GM23338 (cell line): Measurements from ENCODE around the gene DDX19B. TPM values are rescaled to one million over a fixed set of nuclear protein-coding genes. Genes with fewer than 3 reads are reported as not detected.
A peak's percentile ranks its signal among the peaks of the same experiment; 100 is the strongest.

ENCODE experiments used
- ATAC-seq: fragments of 200-7000 bp; cut with Tn5 transposase; 3 replicates; pipeline ENCODE4 v1.9.1; 2020
- DNase-seq: peaks from one replicate; pipeline ENCODE4 v3.0.0-alpha.2; 2015; ENCODE audit warnings: low spot score
- H2AFZ ChIP-seq: fragments of 200-600 bp; sonication (generic); 2 replicates; pipeline ENCODE4 v1.8.0; 2016; ENCODE audit warnings: antibody characterized with exemption, mild to moderate bottlenecking, moderate library complexity
- H3F3A ChIP-seq: fragments of 200-600 bp; sonication (generic); replicated peaks from 2 replicates; pipeline ENCODE4 v1.8.0; 2017; ENCODE audit warnings: antibody characterized with exemption, mixed run types, low read depth
- H3K27ac ChIP-seq: fragments of 200-600 bp; sonication (generic); 2 replicates; pipeline ENCODE4 v1.6.1; 2016; ENCODE audit warnings: low read depth
- H3K27me3 ChIP-seq: fragments of 200-600 bp; sonication (generic); 2 replicates; pipeline ENCODE4 v1.8.0; 2016; ENCODE audit warnings: mild to moderate bottlenecking, mixed run types, moderate library complexity; ENCODE audit not compliant: insufficient read depth
- H3K36me3 ChIP-seq: fragments of 200-600 bp; sonication (generic); 2 replicates; pipeline ENCODE4 v1.8.0; 2016; ENCODE audit warnings: mild to moderate bottlenecking; ENCODE audit not compliant: insufficient read depth
- H3K4me1 ChIP-seq: fragments of 200-600 bp; sonication (generic); 2 replicates; pipeline ENCODE4 v1.8.0; 2016; ENCODE audit warnings: mild to moderate bottlenecking, moderate library complexity; ENCODE audit not compliant: insufficient read depth
- H3K4me2 ChIP-seq: fragments of 200-600 bp; sonication (generic); 2 replicates; pipeline ENCODE4 v1.7.1; 2017; ENCODE audit warnings: mixed run types
- H3K4me3 ChIP-seq: fragments of 200-600 bp; sonication (generic); 2 replicates; pipeline ENCODE4 v1.6.1; 2016; ENCODE audit warnings: mixed run types
- H3K79me2 ChIP-seq: fragments of 200-600 bp; sonication (generic); replicated peaks from 2 replicates; pipeline ENCODE4 v1.8.0; 2017; ENCODE audit warnings: mild to moderate bottlenecking; ENCODE audit not compliant: insufficient read depth
- H3K9me2 ChIP-seq: fragments of 200-600 bp; sonication (generic); 2 replicates; pipeline ENCODE4 v1.8.0; 2017; ENCODE audit not compliant: insufficient read depth
- H4K20me1 ChIP-seq: fragments of 200-600 bp; sonication (generic); replicated peaks from 2 replicates; pipeline ENCODE4 v1.8.0; 2017; ENCODE audit warnings: mild to moderate bottlenecking; ENCODE audit not compliant: insufficient read depth
- H3K27ac Mint-ChIP-seq: 2 replicates; pipeline ENCODE4 v1.8.0; 2020; ENCODE audit warnings: inconsistent platforms, mild to moderate bottlenecking, moderate library complexity, mixed read lengths
- H3K27me3 Mint-ChIP-seq: 3 replicates; pipeline ENCODE4 v1.8.0; 2022; ENCODE audit warnings: low read depth, mild to moderate bottlenecking, moderate library complexity, mixed read lengths, inconsistent platforms; ENCODE audit not compliant: insufficient read depth, poor library complexity
- H3K36me3 Mint-ChIP-seq: 3 replicates; pipeline ENCODE4 v1.8.0; 2021; ENCODE audit warnings: low read depth, mild to moderate bottlenecking, inconsistent platforms, moderate library complexity, mixed read lengths
- H3K4me1 Mint-ChIP-seq: 3 replicates; pipeline ENCODE4 v1.8.0; 2020; ENCODE audit warnings: mild to moderate bottlenecking, inconsistent platforms, mixed read lengths
- H3K4me3 Mint-ChIP-seq: 3 replicates; pipeline ENCODE4 v1.8.0; 2021; ENCODE audit warnings: moderate library complexity, mild to moderate bottlenecking, inconsistent platforms, mixed read lengths
- H3K9me3 Mint-ChIP-seq: 3 replicates; pipeline ENCODE4 v1.8.0; 2020; ENCODE audit warnings: moderate library complexity, mild to moderate bottlenecking, inconsistent platforms, mixed read lengths
- CREB1 ChIP-seq: fragments of 250-450 bp; sonication (Bioruptor Pico); IDR thresholded peaks from 2 replicates; pipeline ENCODE4 v1.5.0; 2020; ENCODE audit warnings: low read depth, mild to moderate bottlenecking, moderate library complexity
- EZH2phosphoT487 ChIP-seq: fragments of 200-600 bp; sonication (generic); IDR thresholded peaks from one replicate; pipeline ENCODE4 v1.8.1; 2018; ENCODE audit warnings: antibody characterized with exemption; ENCODE audit not compliant: unreplicated experiment
- NANOG ChIP-seq: IDR thresholded peaks from 2 replicates; pipeline ENCODE4 v1.6.1; 2016; ENCODE audit warnings: antibody characterized with exemption, borderline replicate concordance
- POLR2AphosphoS5 ChIP-seq: IDR thresholded peaks from 2 replicates; pipeline ENCODE4 v1.6.1; 2016; ENCODE audit warnings: antibody characterized with exemption, low read depth
- ZNF331 ChIP-seq: fragments of 250-450 bp; sonication (Bioruptor Pico); IDR thresholded peaks from 2 replicates; pipeline ENCODE4 v1.5.0; 2020; ENCODE audit warnings: low read depth, mild to moderate bottlenecking, moderate library complexity
- polyA plus RNA-seq: library from polyadenylated mRNA; unstranded; fragments of >200 nt; fragmentation: Nextera tagmentation; extraction: Ambion mirVana; gene quantifications from 2 replicates; pipeline ENCODE4 v1.2.1, GENCODE V29; 2016
- total RNA-seq: library from RNA; depleted of rRNA; stranded (reverse); fragments of >200 nt; shearing (Covaris generic); gene quantifications from 2 replicates; pipeline ENCODE4 v1.2.3, GENCODE V29; 2014
- TF ChIP-seq, protein P1 (sequence below), 2 experiments: fragments of 200-600 bp in 1 of 2; sonication (generic) in 1 of 2; conservative IDR thresholded peaks; 2 replicates each; pipeline versions ENCODE4 v1.5.1 to v1.6.1; 2016 to 2017; ENCODE audit warnings: antibody characterized with exemption in 2 of 2, low read depth in 2 of 2, mild to moderate bottlenecking in 2 of 2, moderate library complexity in 1 of 2
- TF ChIP-seq, protein P2 (sequence below): fragments of 250-450 bp; sonication (Bioruptor Pico); IDR thresholded peaks from 2 replicates; pipeline ENCODE4 v1.5.0; 2020; ENCODE audit warnings: mild to moderate bottlenecking, moderate library complexity

Gene DDX19B
- total and polyA plus RNA-seq, 2 experiments from 2014 or later = 42.2 to 45.8 TPM

- H4K20me1 ChIP-seq = peaks cover 58% of the 10 kb centered on the region
- H3K4me3 ChIP-seq = no peak overlapping the region
- H3K27me3 ChIP-seq = no peaks in the 10 kb centered on the region
- Mint-ChIP-seq H3K4me1 (peaks cover 6% of the 10 kb centered on the region; the same call in 1 of the 3 replicates), H3K4me3 (no peak overlapping the region), H3K27me3 (peaks cover 12% of the 10 kb centered on the region), H3K36me3 (peaks cover 95% of the 10 kb centered on the region), H3K27ac (0 out of 2 replicates have a peak overlapping the region, but pooled peaks have one; percentile 40), H3K9me3 (no peaks in the 10 kb centered on the region)
- H3K27ac ChIP-seq = peak overlapping the region; percentile 76; the same call in 1 of the 2 replicates
- DNase-seq (no peak), ATAC-seq (no peak)
- H3K4me2 ChIP-seq = no peak overlapping the region
- H3F3A ChIP-seq = peaks cover 82% of the 10 kb centered on the region
- no peaks in the 10 kb centered on the region for H3K4me1 ChIP-seq
- no peaks in the 10 kb centered on the region for H3K9me2 ChIP-seq
- H2AFZ ChIP-seq = no peak overlapping the region
- peaks cover 92% of the 10 kb centered on the region for H3K36me3 ChIP-seq
- TF ChIP-seq ZNF331 (no peak), EZH2phosphoT487 (no peak), POLR2AphosphoS5 (no peak), CREB1 (CRISPR knock-in tag) (no peak), NANOG (no peak)
- TF ChIP-seq, protein P1, sequence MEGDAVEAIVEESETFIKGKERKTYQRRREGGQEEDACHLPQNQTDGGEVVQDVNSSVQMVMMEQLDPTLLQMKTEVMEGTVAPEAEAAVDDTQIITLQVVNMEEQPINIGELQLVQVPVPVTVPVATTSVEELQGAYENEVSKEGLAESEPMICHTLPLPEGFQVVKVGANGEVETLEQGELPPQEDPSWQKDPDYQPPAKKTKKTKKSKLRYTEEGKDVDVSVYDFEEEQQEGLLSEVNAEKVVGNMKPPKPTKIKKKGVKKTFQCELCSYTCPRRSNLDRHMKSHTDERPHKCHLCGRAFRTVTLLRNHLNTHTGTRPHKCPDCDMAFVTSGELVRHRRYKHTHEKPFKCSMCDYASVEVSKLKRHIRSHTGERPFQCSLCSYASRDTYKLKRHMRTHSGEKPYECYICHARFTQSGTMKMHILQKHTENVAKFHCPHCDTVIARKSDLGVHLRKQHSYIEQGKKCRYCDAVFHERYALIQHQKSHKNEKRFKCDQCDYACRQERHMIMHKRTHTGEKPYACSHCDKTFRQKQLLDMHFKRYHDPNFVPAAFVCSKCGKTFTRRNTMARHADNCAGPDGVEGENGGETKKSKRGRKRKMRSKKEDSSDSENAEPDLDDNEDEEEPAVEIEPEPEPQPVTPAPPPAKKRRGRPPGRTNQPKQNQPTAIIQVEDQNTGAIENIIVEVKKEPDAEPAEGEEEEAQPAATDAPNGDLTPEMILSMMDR (conservative IDR thresholded peaks at IDR 0.05; ENCODE audit: low read depth in 2 of 2) = no peak
- TF ChIP-seq, protein P2, sequence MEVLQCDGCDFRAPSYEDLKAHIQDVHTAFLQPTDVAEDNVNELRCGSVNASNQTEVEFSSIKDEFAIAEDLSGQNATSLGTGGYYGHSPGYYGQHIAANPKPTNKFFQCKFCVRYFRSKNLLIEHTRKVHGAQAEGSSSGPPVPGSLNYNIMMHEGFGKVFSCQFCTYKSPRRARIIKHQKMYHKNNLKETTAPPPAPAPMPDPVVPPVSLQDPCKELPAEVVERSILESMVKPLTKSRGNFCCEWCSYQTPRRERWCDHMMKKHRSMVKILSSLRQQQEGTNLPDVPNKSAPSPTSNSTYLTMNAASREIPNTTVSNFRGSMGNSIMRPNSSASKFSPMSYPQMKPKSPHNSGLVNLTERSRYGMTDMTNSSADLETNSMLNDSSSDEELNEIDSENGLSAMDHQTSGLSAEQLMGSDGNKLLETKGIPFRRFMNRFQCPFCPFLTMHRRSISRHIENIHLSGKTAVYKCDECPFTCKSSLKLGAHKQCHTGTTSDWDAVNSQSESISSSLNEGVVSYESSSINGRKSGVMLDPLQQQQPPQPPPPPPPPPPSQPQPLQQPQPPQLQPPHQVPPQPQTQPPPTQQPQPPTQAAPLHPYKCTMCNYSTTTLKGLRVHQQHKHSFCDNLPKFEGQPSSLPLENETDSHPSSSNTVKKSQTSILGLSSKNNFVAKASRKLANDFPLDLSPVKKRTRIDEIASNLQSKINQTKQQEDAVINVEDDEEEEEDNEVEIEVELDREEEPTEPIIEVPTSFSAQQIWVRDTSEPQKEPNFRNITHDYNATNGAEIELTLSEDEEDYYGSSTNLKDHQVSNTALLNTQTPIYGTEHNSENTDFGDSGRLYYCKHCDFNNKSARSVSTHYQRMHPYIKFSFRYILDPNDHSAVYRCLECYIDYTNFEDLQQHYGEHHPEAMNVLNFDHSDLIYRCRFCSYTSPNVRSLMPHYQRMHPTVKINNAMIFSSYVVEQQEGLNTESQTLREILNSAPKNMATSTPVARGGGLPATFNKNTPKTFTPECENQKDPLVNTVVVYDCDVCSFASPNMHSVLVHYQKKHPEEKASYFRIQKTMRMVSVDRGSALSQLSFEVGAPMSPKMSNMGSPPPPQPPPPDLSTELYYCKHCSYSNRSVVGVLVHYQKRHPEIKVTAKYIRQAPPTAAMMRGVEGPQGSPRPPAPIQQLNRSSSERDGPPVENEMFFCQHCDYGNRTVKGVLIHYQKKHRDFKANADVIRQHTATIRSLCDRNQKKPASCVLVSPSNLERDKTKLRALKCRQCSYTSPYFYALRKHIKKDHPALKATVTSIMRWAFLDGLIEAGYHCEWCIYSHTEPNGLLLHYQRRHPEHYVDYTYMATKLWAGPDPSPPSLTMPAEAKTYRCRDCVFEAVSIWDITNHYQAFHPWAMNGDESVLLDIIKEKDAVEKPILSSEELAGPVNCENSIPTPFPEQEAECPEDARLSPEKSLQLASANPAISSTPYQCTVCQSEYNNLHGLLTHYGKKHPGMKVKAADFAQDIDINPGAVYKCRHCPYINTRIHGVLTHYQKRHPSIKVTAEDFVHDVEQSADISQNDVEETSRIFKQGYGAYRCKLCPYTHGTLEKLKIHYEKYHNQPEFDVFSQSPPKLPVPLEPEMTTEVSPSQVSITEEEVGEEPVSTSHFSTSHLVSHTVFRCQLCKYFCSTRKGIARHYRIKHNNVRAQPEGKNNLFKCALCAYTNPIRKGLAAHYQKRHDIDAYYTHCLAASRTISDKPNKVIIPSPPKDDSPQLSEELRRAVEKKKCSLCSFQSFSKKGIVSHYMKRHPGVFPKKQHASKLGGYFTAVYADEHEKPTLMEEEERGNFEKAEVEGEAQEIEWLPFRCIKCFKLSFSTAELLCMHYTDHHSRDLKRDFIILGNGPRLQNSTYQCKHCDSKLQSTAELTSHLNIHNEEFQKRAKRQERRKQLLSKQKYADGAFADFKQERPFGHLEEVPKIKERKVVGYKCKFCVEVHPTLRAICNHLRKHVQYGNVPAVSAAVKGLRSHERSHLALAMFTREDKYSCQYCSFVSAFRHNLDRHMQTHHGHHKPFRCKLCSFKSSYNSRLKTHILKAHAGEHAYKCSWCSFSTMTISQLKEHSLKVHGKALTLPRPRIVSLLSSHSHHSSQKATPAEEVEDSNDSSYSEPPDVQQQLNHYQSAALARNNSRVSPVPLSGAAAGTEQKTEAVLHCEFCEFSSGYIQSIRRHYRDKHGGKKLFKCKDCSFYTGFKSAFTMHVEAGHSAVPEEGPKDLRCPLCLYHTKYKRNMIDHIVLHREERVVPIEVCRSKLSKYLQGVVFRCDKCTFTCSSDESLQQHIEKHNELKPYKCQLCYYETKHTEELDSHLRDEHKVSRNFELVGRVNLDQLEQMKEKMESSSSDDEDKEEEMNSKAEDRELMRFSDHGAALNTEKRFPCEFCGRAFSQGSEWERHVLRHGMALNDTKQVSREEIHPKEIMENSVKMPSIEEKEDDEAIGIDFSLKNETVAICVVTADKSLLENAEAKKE (CRISPR knock-in tag) = no peak
- no peaks in the 10 kb centered on the region; the same call in 1 of the 2 replicates for H3K79me2 ChIP-seq
Observed at GRCh38 chr16:70257391-70257790, 41.6 kb upstream of the DDX19B start.
